Hypothalamus (tissue), 51 donors: Measurements from ENCODE around the gene DAPK1.

Experiments used
- DNase-seq, 51 donors: peaks; one replicate each; lab custom pipeline; 2025; lab: John Stamatoyannopoulos, UW

The DAPK1 gene

GRCh38 chr9:87630846-87631245, 133.2 kb downstream of the DAPK1 start:
- no peak for DNase-seq

- DNase-seq: no peak
Observed at GRCh38 chr9:87635656-87636501, 138.2 kb downstream of the DAPK1 start.

- DNase-seq: no peak
Observed at GRCh38 chr9:87638292-87638691, 140.6 kb downstream of the DAPK1 start.

- DNase-seq: no peak
Observed at GRCh38 chr9:87639949-87640348, 142.3 kb downstream of the DAPK1 start.

GRCh38 chr9:87640385-87640795, 142.7 kb downstream of the DAPK1 start:
- peak in 1 of 51 donors; percentile 24 for DNase-seq

GRCh38 chr9:87641067-87641466, 143.4 kb downstream of the DAPK1 start:
- no peak for DNase-seq

GRCh38 chr9:87642330-87643106, 144.9 kb downstream of the DAPK1 start:
- DNase-seq: no peak

- DNase-seq: no peak
Observed at GRCh38 chr9:87643107-87643650, 145.5 kb downstream of the DAPK1 start.

GRCh38 chr9:87643778-87644570, 146.3 kb downstream of the DAPK1 start:
- no peak for DNase-seq

- no peak for DNase-seq
Observed at GRCh38 chr9:87644659-87645058, 147.0 kb downstream of the DAPK1 start.

- no peak for DNase-seq
Observed at GRCh38 chr9:87646546-87646945, 148.9 kb downstream of the DAPK1 start.

- DNase-seq: no peak
Observed at GRCh38 chr9:87647114-87647513, 149.4 kb downstream of the DAPK1 start.

GRCh38 chr9:87648606-87649005, 150.9 kb downstream of the DAPK1 start:
- no peak for DNase-seq

GRCh38 chr9:87650611-87651295, 153.1 kb downstream of the DAPK1 start:
- DNase-seq: no peak

GRCh38 chr9:87651431-87651830, 153.8 kb downstream of the DAPK1 start:
- no peak for DNase-seq

- DNase-seq: no peak
Observed at GRCh38 chr9:87653941-87654340, 156.3 kb downstream of the DAPK1 start.

GRCh38 chr9:87655731-87656130, 158.1 kb downstream of the DAPK1 start:
- DNase-seq: no peak

- DNase-seq: peak in 1 of 51 donors; percentile 22
Observed at GRCh38 chr9:87656485-87656884, 158.8 kb downstream of the DAPK1 start.

- no peak for DNase-seq
Observed at GRCh38 chr9:87657190-87657589, 159.5 kb downstream of the DAPK1 start.

- no peak for DNase-seq
Observed at GRCh38 chr9:87657893-87658292, 160.2 kb downstream of the DAPK1 start.
